K562 treated with DMSO at 1 percent for 24 hours (cell line): ENCODE data around the gene GRB2. TPM values are rescaled to one million over a fixed set of nuclear protein-coding genes. Genes with fewer than 3 reads are reported as not detected.

Experiments used
- total RNA-seq: library from RNA; unstranded; fragments of 300-600 nt; gene quantifications from 2 replicates; pipeline ENCODE4 v1.2.3, GENCODE V29; 2022; ENCODE audit warnings: low read depth; ENCODE audit not compliant: insufficient read depth

GRB2 gene
- total RNA-seq = 105 and 109 TPM in 2 replicates

DNA sequence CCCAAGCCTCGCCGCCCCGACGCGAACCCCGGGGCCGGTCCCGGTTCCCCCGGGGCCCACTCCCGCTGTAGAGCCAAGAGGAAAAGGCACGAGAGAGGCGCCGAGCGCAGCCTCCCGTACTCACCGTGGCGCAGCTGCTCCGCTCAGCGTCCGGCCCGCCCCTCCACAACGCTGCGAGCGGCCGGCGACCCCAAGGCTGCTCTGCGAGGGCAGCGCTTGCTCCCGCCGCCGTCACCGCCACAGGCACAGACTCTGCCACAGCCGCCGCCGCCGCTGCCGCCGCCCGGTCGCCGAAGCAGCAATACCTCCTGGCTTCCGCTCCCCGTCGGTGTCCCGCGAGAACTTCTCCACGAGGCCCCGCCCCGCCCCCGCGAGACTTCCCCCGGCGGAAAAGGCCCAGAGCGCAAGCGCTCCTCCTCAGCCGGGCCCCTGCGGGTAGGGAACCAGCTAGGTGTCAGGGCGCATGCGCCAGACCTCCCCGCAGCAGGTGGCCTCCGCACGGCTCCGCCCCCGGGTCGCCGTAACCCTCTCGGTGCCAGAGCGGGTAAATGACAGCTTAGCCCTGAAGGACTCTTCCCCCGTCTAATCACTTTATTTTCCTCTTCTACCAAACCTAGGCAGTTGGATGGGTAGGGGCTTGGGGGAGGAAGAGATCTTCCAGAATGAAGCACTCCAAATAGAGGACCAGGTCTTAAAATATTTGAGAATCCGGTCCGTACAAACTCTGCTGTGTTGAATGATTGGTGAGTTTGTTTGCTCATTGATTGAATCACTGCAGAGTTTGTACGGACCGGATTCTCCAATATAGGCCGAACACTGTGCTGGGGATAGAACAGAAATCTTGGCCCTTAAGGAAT, at the start of gene GRB2:
TSS of gene GRB2 (minus strand) at position 314 of the 857 bp plus-strand sequence. CDS start 12,050 bp downstream, outside the sequence.

DNA sequence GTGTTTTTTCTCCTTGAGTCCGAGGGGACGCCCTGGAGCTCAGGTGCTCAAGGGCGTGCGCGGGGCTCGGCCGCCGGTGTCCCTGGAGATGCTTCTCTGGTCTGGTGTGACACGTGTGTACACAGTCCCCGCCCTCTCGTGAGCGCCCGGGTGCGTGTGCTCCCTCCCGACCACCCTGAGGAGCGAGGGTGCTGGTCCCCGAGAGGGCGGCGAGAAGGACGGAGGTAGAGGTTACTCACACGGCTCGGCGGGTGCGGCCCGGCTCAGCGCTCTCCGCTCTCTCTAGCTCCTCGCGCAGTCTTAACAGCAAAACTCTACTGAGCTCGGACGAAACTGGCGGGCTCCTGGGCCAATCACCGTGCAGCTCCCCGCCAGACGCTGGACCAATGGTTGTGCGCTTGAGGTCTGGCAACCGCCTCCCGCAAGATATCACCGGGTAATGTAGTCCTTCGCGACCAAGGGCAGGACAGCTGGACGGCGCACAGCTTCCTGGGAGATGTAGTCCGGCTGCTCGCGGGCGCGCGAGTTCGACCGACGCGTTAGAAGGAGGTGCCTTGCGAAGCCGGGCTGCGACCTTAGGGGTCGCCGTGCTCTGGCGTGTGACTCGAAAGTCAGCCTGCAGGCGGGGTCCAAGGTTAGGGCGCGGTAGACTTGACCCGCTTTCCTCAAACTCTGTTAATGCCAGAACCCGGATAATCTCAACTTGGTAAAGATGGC, 116.2 kb downstream of the GRB2 start, which contains the start of gene SLC25A19:
TSS of gene SLC25A19 (minus strand) at position 319 of the 717 bp plus-strand sequence. CDS start 2,669 bp downstream, outside the sequence.

DNA sequence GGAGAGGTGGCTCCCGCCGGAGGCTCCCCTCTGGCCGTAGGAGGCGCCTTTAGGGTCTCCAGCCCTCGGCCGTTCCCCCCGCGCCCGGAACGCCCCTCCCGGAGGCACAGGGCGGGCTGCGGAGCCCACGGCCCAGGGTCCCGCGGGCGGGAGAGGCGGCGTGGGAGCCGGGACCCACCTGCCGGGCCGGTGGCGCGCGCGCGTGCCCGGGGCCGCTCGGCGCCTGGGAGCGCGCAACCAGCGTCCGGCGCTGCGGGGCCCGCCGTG, 134.6 kb downstream of the GRB2 start, which contains the start of gene MIF4GD:
TSS of gene MIF4GD (minus strand) at position 266 of the 267 bp plus-strand sequence. CDS start 1,036 bp downstream, outside the sequence.

Other genes with a start within 250 kb of the GRB2 start
- 115 and 125 TPM in 2 replicates for gene SUMO2, start 222.7 kb downstream of the GRB2 start, total RNA-seq
- 63.7 and 66.0 TPM in 2 replicates for gene NUP85, start 200.0 kb downstream of the GRB2 start, total RNA-seq
- 57.3 and 61.5 TPM in 2 replicates for gene GGA3, start 144.1 kb downstream of the GRB2 start, total RNA-seq
- 59.7 and 63.6 TPM in 2 replicates for gene MRPS7, start 143.8 kb downstream of the GRB2 start, total RNA-seq
- 60.9 and 72.8 TPM in 2 replicates for gene MIF4GD, start 134.4 kb downstream of the GRB2 start, total RNA-seq
- 28.8 and 29.6 TPM in 2 replicates for gene SLC25A19, start 116.2 kb downstream of the GRB2 start, total RNA-seq
- 46.2 and 54.0 TPM in 2 replicates for gene TMEM94, start 51.0 kb upstream of the GRB2 start, total RNA-seq
- gene CASKIN2, start 109.9 kb upstream of the GRB2 start, total RNA-seq = 7.8 and 9.1 TPM in 2 replicates
- gene TSEN54, start 110.8 kb upstream of the GRB2 start, total RNA-seq = 35.8 and 49.7 TPM in 2 replicates
- gene LLGL2, start 120.0 kb upstream of the GRB2 start, total RNA-seq = 36.0 and 45.7 TPM in 2 replicates
- gene MYO15B, start 182.1 kb upstream of the GRB2 start, total RNA-seq = 0.79 and 3.9 TPM in 2 replicates
- 0.06 TPM in 1 of 2 replicates, not detected in the other for gene SMIM5, start 227.8 kb upstream of the GRB2 start, total RNA-seq